GM12878 (cell line): ENCODE data around the gene SHC3. TPM values are rescaled to one million over a fixed set of nuclear protein-coding genes. Genes with fewer than 3 reads are reported as not detected.

Experiments
- ATAC-seq: fragments of 200-7000 bp; cut with Tn5 transposase; 3 replicates; pipeline ENCODE4 v1.9.1; 2020; ENCODE audit warnings: mild to moderate bottlenecking, moderate library complexity
- BruUV-seq: library from RNA; stranded (reverse); fragments of 400-500 nt; replicated peaks from 2 replicates; lab custom pipeline; 2021; lab: Mats Ljungman, UMichigan
- CTCF ChIA-PET: fragments of 300-600 bp; sonication (Branson Sonifier 250); formaldehyde crosslinking; extraction: SDS; loops from one replicate; lab custom pipeline; 2021; ENCODE audit warnings: inconsistent platforms; lab: Yijun Ruan, JAX
- POLR2A ChIA-PET: fragments of 350-600 bp; formaldehyde crosslinking; extraction: SDS; loops from one replicate; lab custom pipeline; 2021; ENCODE audit warnings: inconsistent platforms; lab: Charles Lee
- RAD21 ChIA-PET: fragments of 300-600 bp; sonication (Branson Sonifier 250); formaldehyde crosslinking; loops from one replicate; lab custom pipeline; 2023; ENCODE audit warnings: antibody characterized with exemption; ENCODE audit not compliant: unreplicated experiment; lab: Charles Lee
- SMC1A ChIA-PET: fragments of 300-600 bp; sonication (Branson Sonifier 250); formaldehyde crosslinking; loops from one replicate; lab custom pipeline; 2023; ENCODE audit not compliant: unreplicated experiment, uncharacterized antibody; lab: Charles Lee
- DNase-seq: peaks from one replicate; pipeline ENCODE4 v3.0.0-alpha.2; 2011; ENCODE audit warnings: low read depth, low spot score
- FAIRE-seq: peaks from 3 replicates; lab custom pipeline; 2011; peaks lifted over from hg19 to GRCh38; lab: Jason Lieb, UNC
- H2AFZ ChIP-seq: 2 replicates; pipeline ENCODE4 v1.6.0; 2011; ENCODE audit warnings: low read depth, low read length, control low read depth; ENCODE audit not compliant: control insufficient read depth
- H3K27ac ChIP-seq: 2 replicates; pipeline ENCODE4 v1.5.1; 2011; ENCODE audit warnings: control low read depth; ENCODE audit not compliant: control insufficient read depth, insufficient read depth
- H3K27me3 ChIP-seq, 2 experiments: replicated peaks in 1 of 2; 2 replicates each; pipeline versions ENCODE4 v1.6.0 to v1.6.1; 2011; ENCODE audit warnings: low read length in 1 of 2; ENCODE audit not compliant: control insufficient read depth in 2 of 2, insufficient read depth in 2 of 2
- H3K36me3 ChIP-seq, 2 experiments: 2 replicates each; pipeline ENCODE4 v1.5.1; 2011; ENCODE audit warnings: low read length in 1 of 2; ENCODE audit not compliant: control insufficient read depth in 2 of 2, insufficient read depth in 2 of 2
- H3K4me1 ChIP-seq: 2 replicates; pipeline ENCODE4 v1.6.1; 2011; ENCODE audit warnings: mild to moderate bottlenecking, low read length, moderate library complexity, mixed read lengths; ENCODE audit not compliant: control insufficient read depth, insufficient read depth
- H3K4me2 ChIP-seq: 2 replicates; pipeline ENCODE4 v1.6.0; 2011; ENCODE audit warnings: control low read depth; ENCODE audit not compliant: control insufficient read depth, insufficient read depth
- H3K4me3 ChIP-seq: fragments of 200-600 bp; sonication (generic); 2 replicates; pipeline ENCODE4 v1.5.1; 2016
- H3K79me2 ChIP-seq: 2 replicates; pipeline ENCODE4 v1.6.0; 2011; ENCODE audit warnings: low read length; ENCODE audit not compliant: control insufficient read depth, insufficient read depth
- H3K9ac ChIP-seq: 2 replicates; pipeline ENCODE4 v1.8.0; 2011; ENCODE audit warnings: low read length, control low read depth, mixed read lengths; ENCODE audit not compliant: control insufficient read depth, insufficient read depth
- H3K9me3 ChIP-seq: replicated peaks from 3 replicates; pipeline ENCODE4 v1.5.1; 2011; ENCODE audit warnings: mild to moderate bottlenecking, low read length; ENCODE audit not compliant: control insufficient read depth, insufficient read depth
- H4K20me1 ChIP-seq: 2 replicates; pipeline ENCODE4 v1.6.0; 2011; ENCODE audit not compliant: control insufficient read depth, insufficient read depth
- BMI1 ChIP-seq: fragments of 450-650 bp; IDR thresholded peaks from 2 replicates; pipeline ENCODE4 v1.6.1; 2016; ENCODE audit warnings: mild to moderate bottlenecking, moderate library complexity, borderline replicate concordance
- ELK1 ChIP-seq: IDR thresholded peaks from 2 replicates; pipeline ENCODE4 v1.6.1; 2012; ENCODE audit warnings: low read depth, low read length, improper control_type of control experiment
- EP300 ChIP-seq, 2 experiments: fragments of 150-350 bp in 1 of 2; IDR thresholded peaks; 2 replicates each; pipeline ENCODE4 v1.6.1; 2011 to 2012; ENCODE audit warnings: low read depth in 2 of 2, low read length in 2 of 2, borderline replicate concordance in 1 of 2, improper control_type of control experiment in 1 of 2, inconsistent platforms in 1 of 2; ENCODE audit not compliant: control insufficient read depth in 1 of 2
- FOXM1 ChIP-seq: IDR thresholded peaks from 2 replicates; pipeline ENCODE4 v1.6.1; 2012; ENCODE audit warnings: low read depth, mild to moderate bottlenecking, inconsistent platforms, low read length, moderate library complexity
- MEF2A ChIP-seq: IDR thresholded peaks from 2 replicates; pipeline ENCODE4 v1.6.1; 2011; ENCODE audit warnings: low read depth, mild to moderate bottlenecking, low read length, moderate library complexity; ENCODE audit not compliant: insufficient read depth
- NR2C1 ChIP-seq: fragments of 450-650 bp; IDR thresholded peaks from 2 replicates; pipeline ENCODE4 v1.6.1; 2017; ENCODE audit warnings: antibody characterized with exemption, mild to moderate bottlenecking, moderate library complexity
- SKIL ChIP-seq: fragments of 450-650 bp; IDR thresholded peaks from 2 replicates; pipeline ENCODE4 v1.6.1; 2017; ENCODE audit warnings: mild to moderate bottlenecking, low read depth, inconsistent platforms; ENCODE audit not compliant: poor library complexity, severe bottlenecking
- SREBF1 ChIP-seq: IDR thresholded peaks from 2 replicates; pipeline ENCODE4 v1.6.1; 2012; ENCODE audit warnings: mild to moderate bottlenecking, low read length
- TAF1 ChIP-seq: IDR thresholded peaks from 2 replicates; pipeline ENCODE4 v1.6.1; 2011; ENCODE audit warnings: mild to moderate bottlenecking, low read depth, low read length, borderline replicate concordance
- TCF7 ChIP-seq: IDR thresholded peaks from 2 replicates; pipeline ENCODE4 v1.6.1; 2014; ENCODE audit warnings: antibody characterized with exemption, borderline replicate concordance
- ZBTB33 ChIP-seq: fragments of 450-650 bp; IDR thresholded peaks from 2 replicates; pipeline ENCODE4 v1.6.1; 2017; ENCODE audit warnings: mild to moderate bottlenecking
- WGBS: methylation state at CpG from one replicate; pipeline ENCODE4 v1.1.6; 2016; ENCODE audit warnings: low lambda C conversion rate; ENCODE audit not compliant: insufficient replicate concordance, insufficient coverage; ENCODE audit errors: missing lambda C conversion rate; 5-methylcytosine and 5-hydroxymethylcytosine counted together
- in situ Hi-C: fragments of 300-500 bp; cut with MboI; formaldehyde crosslinking; loops from 9 replicates; pipeline ENCODE4 v1.14.3; 2018; ENCODE audit warnings: mixed read lengths
- intact Hi-C: fragments of 100-400 bp; cut with micrococcal nuclease; formaldehyde crosslinking; loops from one replicate; pipeline ENCODE4 v1.14.2; 2022; ENCODE audit not compliant: unreplicated experiment
- polyA plus RNA-seq, 11 experiments: library from polyadenylated mRNA; depleted of rRNA in 4 of 11; unstranded in 6 of 11; stranded (reverse) in 5 of 11; fragments of >200 nt; fragmentation: Nextera tagmentation in 4 of 11; fragmentation: Illumina TruSeq in 1 of 11; extraction: Ambion mirVana in 4 of 11; extraction: Trizol in 1 of 11; gene quantifications; 1 replicate in 1 of 11; 2 replicates in 10 of 11; pipeline versions ENCODE4 v1.2.1 to v1.2.3, GENCODE V29; 2011 to 2016; ENCODE audit warnings: inconsistent platforms in 2 of 11, missing spikeins in 2 of 11, low read depth in 1 of 11
- total RNA-seq, 4 experiments: library from RNA; depleted of rRNA in 3 of 4; stranded (reverse); fragments of >200 nt in 3 of 4; fragmentation: Illumina TruSeq in 1 of 4; extraction: Trizol in 1 of 4; gene quantifications; 2 replicates each; pipeline versions ENCODE4 v1.2.1 to v1.2.3, GENCODE V29; 2013 to 2021

SHC3 gene
- total and polyA plus RNA-seq, 10 of the 15 experiments (the other 5 are each of a cell fraction or from before 2014, with no cell fraction given), result 0.01 to 0.06 TPM; not detected in 8

DNA sequence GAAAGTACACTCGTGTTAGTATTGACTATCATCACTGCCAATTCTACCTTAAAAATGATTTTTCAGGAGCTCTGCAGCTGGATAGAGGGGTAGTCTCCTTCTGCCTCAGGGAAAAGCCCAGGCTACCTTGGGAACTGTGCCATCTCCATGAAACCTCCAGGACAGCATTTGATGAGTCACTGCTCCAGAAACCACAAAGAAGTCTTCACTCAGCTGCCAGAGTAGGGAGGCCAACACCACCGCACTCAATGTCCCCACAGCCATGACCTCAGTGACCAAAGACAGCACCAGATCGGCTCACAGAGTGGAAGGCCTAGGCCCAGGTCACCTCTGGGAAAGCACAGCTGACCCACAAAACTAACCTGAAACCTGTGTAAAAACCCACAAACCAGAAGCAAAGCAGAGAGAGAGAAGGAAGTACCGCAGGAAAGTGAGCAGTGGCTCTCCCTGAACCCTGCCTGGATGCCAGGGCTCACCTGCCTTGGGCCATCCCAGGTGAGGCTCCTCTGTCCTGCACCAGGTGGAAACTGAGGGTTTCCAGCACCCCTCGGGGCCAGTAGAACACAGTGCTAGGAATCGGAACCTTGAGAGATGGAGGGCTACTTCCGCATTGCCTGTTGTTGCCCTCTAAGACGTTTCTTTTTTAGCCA is 157.3 kb downstream of the SHC3 start:
- no peak overlapping the region for H2AFZ ChIP-seq
- no peak for DNase-seq
- ChIA-PET POLR2A (no interaction called here), RAD21 (no interaction called here)
- H3K9ac ChIP-seq, result no peak overlapping the region
- in situ Hi-C loops, result no loop called here
- H3K4me3 ChIP-seq, result no peak overlapping the region
- H3K79me2 ChIP-seq, result no peaks in the 10 kb centered on the region
- TF ChIP-seq BMI1 (no peak), NR2C1 (no peak), SKIL (no peak), FOXM1 (no peak), EP300 (IDR thresholded peaks at IDR 0.05; ENCODE audit: borderline replicate concordance in 1 of 2, control insufficient read depth in 1 of 2, low read depth in 2 of 2, low read length in 2 of 2) (no peak), TAF1 (no peak), ZBTB33 (no peak), MEF2A (no peak), ELK1 (no peak), SREBF1 (no peak), TCF7 (no peak)
- TF ChIP-seq, all 136 proteins: peak for 0
- FAIRE-seq (no peak), ATAC-seq (no peak)
- H3K36me3 ChIP-seq, result no peaks in the 10 kb centered on the region
- no peak overlapping the region for H3K4me2 ChIP-seq
- WGBS, result 31% methylated on average over 8 of the region's 8 CpGs
- H3K4me1 ChIP-seq, result no peaks in the 10 kb centered on the region
- H3K27ac ChIP-seq, result no peak overlapping the region
- H4K20me1 ChIP-seq, result no peaks in the 10 kb centered on the region
- no peaks in the 10 kb centered on the region for H3K9me3 ChIP-seq
- no TSS peak for BruUV-seq
- ChIA-PET SMC1A (no interaction called here), CTCF (interaction anchor here (1.7 kb wide), 1 partner anchor 20 kb away, joined by 3 read pairs; no protein-coding TSS in a partner anchor)
- intact Hi-C loops, result no loop called here
- H3K27me3 ChIP-seq, result no peaks in the 10 kb centered on the region
